ENCODE data around the gene COQ10B.
"Not testable (repeated sequence)": the region's sequence is repeated elsewhere in the genome, so short reads cannot be mapped to it uniquely, and the experiment has no call there.

COQ10B gene

GRCh38 chr2:197452754-197453122 lies 614 bp upstream of the COQ10B start:
- no peak for DNase-seq

- DNase-seq: peak in 1 of 2 experiments; percentile 85
Observed at GRCh38 chr2:197453914-197454398, 604 bp downstream of the COQ10B start.

GRCh38 chr2:197454923-197455322 lies 1.6 kb downstream of the COQ10B start:
- DNase-seq: no peak

- DNase-seq: no peak
Observed at GRCh38 chr2:197455428-197455827, 2.1 kb downstream of the COQ10B start.

- no peak for DNase-seq
Observed at GRCh38 chr2:197460649-197461048, 7.3 kb downstream of the COQ10B start.

GRCh38 chr2:197461057-197461456 lies 7.7 kb downstream of the COQ10B start:
- DNase-seq: peak in 1 of 2 experiments; percentile 11

- no peak for DNase-seq
Observed at GRCh38 chr2:197464175-197464574, 10.8 kb downstream of the COQ10B start.

- DNase-seq: no peak
Observed at GRCh38 chr2:197472166-197472565, 18.8 kb downstream of the COQ10B start.

GRCh38 chr2:197477797-197478196 lies 24.4 kb downstream of the COQ10B start:
- DNase-seq: no peak

- no peak for DNase-seq
Observed at GRCh38 chr2:197480165-197481036, 27.0 kb downstream of the COQ10B start.

- DNase-seq: not testable (repeated sequence)
Observed at GRCh38 chr2:197484248-197484647, 30.9 kb downstream of the COQ10B start.

GRCh38 chr2:197486175-197486574 lies 32.8 kb downstream of the COQ10B start:
- no peak for DNase-seq

GRCh38 chr2:197487385-197487784 lies 34.0 kb downstream of the COQ10B start:
- DNase-seq: no peak

GRCh38 chr2:197495433-197496134 lies 42.2 kb downstream of the COQ10B start:
- DNase-seq: no peak

- no peak for DNase-seq
Observed at GRCh38 chr2:197496695-197497094, 43.3 kb downstream of the COQ10B start.

GRCh38 chr2:197497326-197497725 lies 44.0 kb downstream of the COQ10B start:
- DNase-seq: no peak

- no peak for DNase-seq
Observed at GRCh38 chr2:197498235-197498936, 45.0 kb downstream of the COQ10B start.

GRCh38 chr2:197498937-197499593 lies 45.7 kb downstream of the COQ10B start:
- peak in 1 of 2 experiments; percentile 44 for DNase-seq

- DNase-seq: peak; percentile 99
Observed at GRCh38 chr2:197499594-197500502, 46.5 kb downstream of the COQ10B start, which contains the start of the genes HSPD1 and HSPE1. TSS of gene HSPD1 (minus strand) at chr2:197499840. CDS start at chr2:197498848, 992 bp downstream. TSS of gene HSPE1 (plus strand) at chr2:197500379. CDS start at chr2:197500437, 58 bp downstream.

- DNase-seq: no peak
Observed at GRCh38 chr2:197500503-197501131, 47.3 kb downstream of the COQ10B start.

- DNase-seq: no peak
Observed at GRCh38 chr2:197502201-197502600, 48.8 kb downstream of the COQ10B start.

Data from SW 1271 (cell line).